NCI-H748 (cell line): ENCODE results near the gene MB21D2.
A peak's percentile ranks its signal among the peaks of the same experiment; 100 is the strongest.

Source experiments
- DNase-seq: peaks from one replicate; lab custom pipeline; 2025; ENCODE audit not compliant: unreplicated experiment; lab: John Stamatoyannopoulos, UW

MB21D2 gene

GRCh38 chr3:192835818-192836815 lies 81.5 kb downstream of the MB21D2 start:
- no peak for DNase-seq

- DNase-seq: no peak
These were observed 83.2 kb downstream of the MB21D2 start for GRCh38 chr3:192834428-192834827.

DNA sequence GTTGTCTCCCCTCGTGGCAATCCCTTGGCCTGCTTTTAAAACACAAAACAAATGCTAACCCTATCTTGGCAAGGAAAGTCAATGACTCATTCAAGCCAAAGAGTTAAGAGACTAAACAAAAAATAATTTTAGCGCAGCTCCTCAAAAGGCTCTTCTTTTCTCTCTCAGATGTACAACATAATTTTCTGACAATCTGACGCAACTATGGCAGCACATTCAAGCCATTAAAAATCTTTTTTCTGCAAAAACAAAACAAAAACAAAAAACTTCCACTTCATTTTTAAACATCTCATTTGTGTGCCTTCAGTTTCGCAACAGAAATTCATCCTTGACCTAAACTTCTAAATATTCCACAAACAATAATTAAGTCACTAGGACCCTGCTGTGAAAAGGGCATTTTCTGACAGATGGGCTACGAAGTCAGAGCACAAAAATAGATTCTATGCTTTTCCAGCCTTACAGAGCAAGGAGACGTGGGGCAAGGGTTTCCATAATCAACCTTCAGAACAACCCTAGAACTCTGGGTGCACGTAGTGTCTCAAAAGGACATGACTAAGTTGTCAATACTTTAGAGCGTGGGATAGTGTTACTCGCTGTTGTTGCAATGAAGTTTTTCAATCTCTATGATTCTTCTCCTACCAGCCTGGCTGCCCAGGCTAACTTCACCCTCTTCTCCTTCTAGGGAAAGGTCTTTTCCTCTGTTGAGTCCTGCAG lies 84.3 kb downstream of the MB21D2 start:
- peak; percentile 10 for DNase-seq

DNA sequence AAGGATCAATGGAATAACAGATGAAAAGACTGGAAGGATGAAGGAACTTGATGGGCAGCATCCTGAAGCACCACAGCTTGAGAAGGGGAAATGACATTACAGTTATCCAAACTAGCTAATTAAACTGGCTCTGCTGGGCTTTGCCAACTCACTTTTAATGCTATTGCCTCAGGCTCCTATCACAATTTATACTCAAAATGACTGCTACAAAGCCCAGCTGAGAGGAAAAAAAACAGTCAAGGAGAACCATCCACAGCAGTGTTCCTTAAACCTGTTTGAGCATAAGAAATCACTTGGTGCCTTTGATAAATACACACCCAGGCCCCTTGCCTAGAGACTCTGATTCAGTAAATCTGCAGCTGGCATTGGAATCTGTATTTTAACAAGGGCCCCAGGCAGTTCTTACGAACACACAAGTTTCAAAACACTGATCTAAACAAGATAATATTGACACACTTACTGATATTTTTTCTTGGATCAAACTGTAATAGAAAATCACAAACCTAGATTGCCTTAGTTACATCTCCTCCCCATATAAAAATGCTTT lies 85.8 kb downstream of the MB21D2 start:
- no peak for DNase-seq

- DNase-seq: no peak
These were observed 86.5 kb downstream of the MB21D2 start for GRCh38 chr3:192831111-192831644.

DNA sequence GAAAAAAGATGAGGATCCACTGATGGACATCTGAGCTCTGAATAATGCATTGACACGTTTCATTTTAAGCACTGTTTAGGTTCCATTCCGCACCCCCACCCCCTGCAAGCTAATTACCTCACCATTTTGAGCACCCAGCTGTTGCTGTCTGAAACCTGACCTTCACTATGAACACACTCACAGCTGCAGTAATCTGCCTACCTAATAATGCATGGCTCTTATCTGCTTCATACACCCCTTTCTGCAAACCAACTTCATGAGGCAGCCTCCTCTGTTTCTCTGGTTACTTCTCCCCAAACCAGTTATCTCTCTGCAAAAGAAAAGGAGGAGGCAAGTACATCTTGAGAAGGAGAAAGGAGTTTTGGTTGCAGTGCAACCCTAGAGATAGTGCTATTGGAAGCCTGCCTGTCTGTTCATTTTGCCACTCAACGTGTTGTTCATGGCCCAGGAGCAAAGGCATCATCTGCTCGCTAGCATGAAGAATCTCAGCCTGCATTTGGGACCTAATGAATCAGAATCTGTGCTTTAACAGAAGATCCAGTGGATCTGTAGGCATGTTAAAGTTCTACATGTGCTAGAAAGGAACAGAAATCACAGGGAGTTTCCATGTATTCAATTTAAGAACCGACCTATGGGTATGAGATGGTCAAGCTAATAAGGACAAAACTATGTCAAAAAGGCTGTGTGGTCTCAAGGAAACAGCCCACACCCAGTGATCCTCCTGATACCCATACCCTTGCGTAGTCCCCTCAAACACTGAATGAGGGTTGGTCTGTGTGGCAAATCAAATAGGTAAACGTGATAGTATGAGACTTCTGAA lies 87.2 kb downstream of the MB21D2 start:
- peak; percentile 59 for DNase-seq

DNA sequence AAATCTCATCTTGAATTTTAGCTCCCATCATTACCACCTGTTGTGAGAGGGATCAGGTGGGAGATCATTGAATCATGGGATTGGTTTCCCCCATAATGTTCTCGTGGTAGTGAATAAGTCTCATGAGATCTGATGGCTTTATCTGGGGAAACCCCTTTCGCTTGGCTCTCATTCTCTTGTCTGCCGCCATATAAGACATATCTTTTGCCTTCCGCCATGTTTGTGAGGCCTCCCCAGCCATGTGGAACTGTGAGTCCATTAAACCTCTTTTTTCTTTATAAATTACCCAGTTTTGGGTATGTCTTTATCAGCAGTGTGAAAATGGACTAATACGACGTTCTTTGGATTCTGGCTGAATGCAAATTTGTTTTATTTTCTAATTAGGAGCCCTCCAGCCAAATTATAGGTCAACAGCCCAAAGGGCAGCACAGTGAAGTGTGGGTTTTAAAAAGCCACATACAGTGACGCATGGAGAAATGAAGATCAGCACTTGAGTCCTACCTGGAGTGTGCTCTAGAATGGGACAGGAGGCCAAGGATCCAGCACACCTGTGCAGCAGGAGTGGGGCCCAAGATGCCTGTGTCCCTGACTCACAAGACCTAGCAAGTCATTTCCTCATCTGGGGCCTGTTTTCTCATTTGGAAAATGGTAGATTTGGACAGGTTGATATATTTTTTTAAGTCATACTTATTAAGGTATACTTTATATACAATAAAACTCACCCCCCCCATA lies 89.6 kb downstream of the MB21D2 start:
- DNase-seq: no peak

DNA sequence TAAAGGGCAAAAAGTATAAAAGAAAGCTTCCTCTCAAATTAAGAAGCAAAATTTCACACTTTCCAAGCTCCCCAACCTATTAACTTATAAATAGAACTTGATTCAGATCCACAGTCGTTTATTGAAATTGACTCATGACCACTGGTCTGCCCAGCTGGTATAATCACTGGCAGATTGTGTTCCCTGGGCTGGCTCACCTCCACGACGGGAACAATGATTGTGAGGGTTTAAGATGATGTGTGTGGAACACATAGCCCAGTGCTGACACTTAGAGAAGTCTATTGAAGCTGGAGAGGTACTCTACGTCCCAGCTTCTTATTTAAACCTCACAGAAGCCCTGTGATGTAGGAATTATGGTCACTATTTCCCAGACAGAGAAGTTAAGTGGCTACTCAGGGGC lies 90.4 kb downstream of the MB21D2 start:
- DNase-seq: no peak

GRCh38 chr3:192826214-192827006 lies 91.2 kb downstream of the MB21D2 start:
- peak; percentile 49 for DNase-seq

- peak; percentile 94 for DNase-seq
These were observed 91.9 kb downstream of the MB21D2 start for GRCh38 chr3:192825657-192826200.

GRCh38 chr3:192825216-192825615 lies 92.4 kb downstream of the MB21D2 start:
- peak; percentile 15 for DNase-seq

GRCh38 chr3:192824313-192824712 lies 93.3 kb downstream of the MB21D2 start:
- no peak for DNase-seq

DNA sequence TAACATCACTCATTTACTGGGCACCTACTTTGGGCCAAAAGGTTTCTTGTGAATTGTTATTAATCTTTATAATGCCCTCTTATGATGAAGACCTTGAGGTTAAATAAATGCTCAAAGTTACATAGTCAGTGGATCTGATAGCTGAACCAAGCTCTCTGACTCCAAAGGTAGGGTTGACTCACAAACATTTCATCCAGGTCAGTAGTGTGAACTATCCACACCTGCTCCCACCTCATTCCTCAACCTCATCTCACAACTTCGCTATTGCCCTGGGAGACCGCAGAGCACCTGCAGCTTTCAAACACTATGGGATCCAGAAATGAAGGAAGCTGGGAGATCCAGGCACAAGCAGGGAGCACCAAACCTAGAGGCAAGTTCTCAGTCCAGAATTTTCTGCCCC lies 96.5 kb downstream of the MB21D2 start:
- no peak for DNase-seq

DNA sequence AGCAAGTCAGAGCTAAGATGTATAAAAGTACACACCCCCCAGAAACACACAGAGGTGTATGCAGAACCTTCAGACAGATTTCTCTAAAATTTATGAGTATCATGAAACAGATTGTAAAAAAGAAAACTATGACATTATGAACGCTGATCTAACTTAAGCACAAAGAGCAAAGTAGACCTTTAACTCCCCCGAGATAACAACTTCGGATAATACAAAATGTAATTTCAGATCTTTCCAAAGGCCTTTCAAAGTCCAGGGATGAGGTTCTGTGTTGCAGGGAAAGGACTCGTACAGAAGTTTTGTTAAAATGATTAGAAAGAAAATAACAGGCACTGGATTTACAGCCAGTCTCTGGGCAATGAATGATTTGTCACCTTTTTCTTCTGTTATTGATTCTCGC lies 97.5 kb downstream of the MB21D2 start:
- DNase-seq: no peak

- no peak for DNase-seq
These were observed 98.6 kb downstream of the MB21D2 start for GRCh38 chr3:192819001-192819569.

- no peak for DNase-seq
These were observed 99.5 kb downstream of the MB21D2 start for GRCh38 chr3:192818126-192818525.

DNA sequence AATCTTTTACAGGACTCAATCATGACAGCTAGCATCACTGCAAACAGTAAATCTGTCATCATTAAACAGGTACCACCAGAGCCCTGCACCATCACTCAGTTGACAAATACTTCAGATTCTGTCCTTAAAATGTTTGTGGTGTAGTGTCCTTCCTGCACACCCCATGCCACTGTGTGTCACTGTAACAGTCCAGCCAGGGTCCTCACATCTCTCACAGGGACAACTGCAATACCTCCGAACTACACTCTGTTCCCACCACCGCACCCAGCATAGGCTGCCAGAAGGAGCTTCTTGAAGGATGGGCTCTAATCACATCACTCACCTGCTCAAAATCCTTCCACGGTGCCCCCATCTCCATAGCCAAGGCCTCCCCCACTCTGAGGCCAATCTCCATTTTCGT lies 100.2 kb downstream of the MB21D2 start:
- no peak for DNase-seq

GRCh38 chr3:192817053-192817452 lies 100.6 kb downstream of the MB21D2 start:
- DNase-seq: no peak

DNA sequence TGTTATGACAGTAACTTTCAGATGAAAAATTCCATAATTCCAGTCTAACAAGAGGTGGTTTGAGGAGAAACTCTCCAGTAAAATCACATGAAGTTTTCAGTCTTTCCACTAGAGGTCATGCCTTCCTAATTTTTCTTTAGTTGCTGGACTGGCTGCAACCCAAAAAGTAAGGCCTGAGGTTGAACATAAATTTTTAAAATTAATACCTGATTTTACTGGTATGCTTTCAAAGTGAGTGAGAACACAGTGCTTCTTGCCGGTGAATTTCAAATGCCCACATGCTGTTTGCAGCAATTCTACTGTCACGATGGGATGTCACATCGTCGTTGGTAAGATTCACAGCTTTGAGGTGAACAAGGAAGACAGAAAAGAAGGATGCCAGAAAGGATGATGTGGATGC lies 101.3 kb downstream of the MB21D2 start:
- peak; percentile 31 for DNase-seq
